Neuronal stem cell (in vitro differentiated cells): ENCODE measurements around the gene ALKBH3.

Source experiments
- DNase-seq: peaks from one replicate; pipeline ENCODE4 v3.0.0-alpha.2; 2013; ENCODE audit warnings: low spot score
- H2AFZ ChIP-seq: one replicate; pipeline ENCODE4 v1.6.1; 2013; ENCODE audit warnings: mild to moderate bottlenecking, low read length, inconsistent platforms
- H2AK5ac ChIP-seq: 2 replicates; pipeline ENCODE4 v1.6.1; 2013; ENCODE audit warnings: low read depth, mild to moderate bottlenecking, inconsistent platforms, low read length, moderate library complexity, mixed read lengths
- H2BK120ac ChIP-seq: 2 replicates; pipeline ENCODE4 v1.6.1; 2013; ENCODE audit warnings: low read depth, mild to moderate bottlenecking, inconsistent platforms, low read length, moderate library complexity, mixed read lengths
- H2BK12ac ChIP-seq: one replicate; pipeline ENCODE4 v1.6.1; 2013; ENCODE audit warnings: low read length, inconsistent platforms
- H2BK15ac ChIP-seq: 2 replicates; pipeline ENCODE4 v1.6.1; 2013; ENCODE audit warnings: mild to moderate bottlenecking, low read length, inconsistent platforms, mixed read lengths
- H2BK5ac ChIP-seq: one replicate; pipeline ENCODE4 v1.6.1; 2013; ENCODE audit warnings: inconsistent platforms, mild to moderate bottlenecking, low read length, moderate library complexity
- H3K14ac ChIP-seq: one replicate; pipeline ENCODE4 v1.6.1; 2013; ENCODE audit warnings: low read length, inconsistent platforms
- H3K18ac ChIP-seq: 2 replicates; pipeline ENCODE4 v1.6.1; 2013; ENCODE audit warnings: low read length, inconsistent platforms
- H3K23ac ChIP-seq: 2 replicates; pipeline ENCODE4 v1.6.1; 2013; ENCODE audit warnings: low read depth, mild to moderate bottlenecking, mixed read lengths, low read length, inconsistent platforms; ENCODE audit not compliant: poor library complexity
- H3K27ac ChIP-seq: replicated peaks from 3 replicates; pipeline ENCODE4 v1.5.1; 2013; ENCODE audit warnings: low read length, inconsistent platforms
- H3K27me3 ChIP-seq, 3 experiments: 2 replicates each; pipeline ENCODE4 v1.6.1; 2013; ENCODE audit warnings: low read length in 3 of 3, mild to moderate bottlenecking in 2 of 3, inconsistent platforms in 1 of 3, low read depth in 1 of 3, mixed read lengths in 1 of 3, moderate library complexity in 1 of 3; ENCODE audit not compliant: control insufficient read depth in 3 of 3, insufficient read depth in 3 of 3
- H3K36me3 ChIP-seq, 2 donors: replicated peaks in 1 of 2; 2 replicates each; pipeline ENCODE4 v1.6.1; 2013; ENCODE audit warnings: low read length in 2 of 2; ENCODE audit not compliant: control insufficient read depth in 2 of 2, insufficient read depth in 2 of 2
- H3K4ac ChIP-seq: 2 replicates; pipeline ENCODE4 v1.6.1; 2013; ENCODE audit warnings: inconsistent platforms, mild to moderate bottlenecking, low read length, moderate library complexity
- H3K4me1 ChIP-seq, 2 donors: 1 replicate in 1 of 2; 2 replicates in 1 of 2; pipeline ENCODE4 v1.6.1; 2013; ENCODE audit warnings: low read length in 2 of 2, low read depth in 1 of 2; ENCODE audit not compliant: control insufficient read depth in 2 of 2, insufficient read depth in 1 of 2
- H3K4me2 ChIP-seq: one replicate; pipeline ENCODE4 v1.6.1; 2013; ENCODE audit warnings: mild to moderate bottlenecking, low read length, inconsistent platforms; ENCODE audit not compliant: insufficient read depth, poor library complexity, severe bottlenecking
- H3K4me3 ChIP-seq, 2 donors: 2 replicates each; pipeline ENCODE4 v1.5.1; 2013; ENCODE audit warnings: low read length in 2 of 2, mild to moderate bottlenecking in 2 of 2, inconsistent platforms in 1 of 2, moderate library complexity in 1 of 2
- H3K79me1 ChIP-seq: one replicate; pipeline ENCODE4 v1.6.1; 2013; ENCODE audit warnings: low read depth, mild to moderate bottlenecking, inconsistent platforms, low read length, moderate library complexity
- H3K9ac ChIP-seq: one replicate; pipeline ENCODE4 v1.6.1; 2013; ENCODE audit warnings: mild to moderate bottlenecking, low read depth, low read length, inconsistent platforms; ENCODE audit not compliant: poor library complexity
- H3K9me3 ChIP-seq, 2 donors: replicated peaks in 1 of 2; 2 replicates each; pipeline versions ENCODE3 to v1.6.1; 2013; ENCODE audit warnings: low read length in 2 of 2, mild to moderate bottlenecking in 2 of 2, inconsistent platforms in 1 of 2, low read depth in 1 of 2, mixed read lengths in 1 of 2, moderate library complexity in 1 of 2; ENCODE audit not compliant: control insufficient read depth in 2 of 2, insufficient read depth in 1 of 2
- H4K8ac ChIP-seq: one replicate; pipeline ENCODE4 v1.6.1; 2013; ENCODE audit warnings: low read depth, mild to moderate bottlenecking, inconsistent platforms, low read length, moderate library complexity
- H4K91ac ChIP-seq: one replicate; pipeline ENCODE4 v1.6.1; 2013; ENCODE audit warnings: low read length, low read depth, mild to moderate bottlenecking, inconsistent platforms; ENCODE audit not compliant: poor library complexity
- whole genome bisulfite sequencing, 2 donors: extraction: QIAGEN DNeasy Blood & Tissue Kit; methylation state at CpG; one replicate each; pipeline ENCODE4 v1.1.7; 2013; ENCODE audit warnings: missing lambda C conversion rate in 2 of 2, mixed read lengths in 1 of 2; ENCODE audit not compliant: insufficient read length in 2 of 2, insufficient replicate concordance in 1 of 2; ENCODE audit errors: extremely low coverage in 2 of 2; 5-methylcytosine and 5-hydroxymethylcytosine counted together

Gene ALKBH3

GRCh38 chr11:43898574-43898973, 17.9 kb downstream of the ALKBH3 start:
- H3K36me3 ChIP-seq = peaks cover 17 to 96% of the 10 kb centered on the region in 2 donors
- WGBS, 2 donors = no CpG with 5 or more reads among the region's 7 CpGs
- H3K18ac ChIP-seq = no peak overlapping the region
- no peak overlapping the region for H3K9ac ChIP-seq
- no peak overlapping the region for H2BK120ac ChIP-seq
- H2BK5ac ChIP-seq = no peak overlapping the region
- H3K79me1 ChIP-seq = no peaks in the 10 kb centered on the region
- no peak overlapping the region for H3K4me3 ChIP-seq
- H2AFZ ChIP-seq = no peak overlapping the region
- H3K14ac ChIP-seq = no peak overlapping the region
- peaks cover 0 to 5% of the 10 kb centered on the region in 2 donors for H3K9me3 ChIP-seq
- no peak overlapping the region for H2BK12ac ChIP-seq
- H2AK5ac ChIP-seq = no peak overlapping the region
- H4K91ac ChIP-seq = no peak overlapping the region
- H2BK15ac ChIP-seq = no peak overlapping the region
- H4K8ac ChIP-seq = no peak overlapping the region
- H3K4me2 ChIP-seq = no peak overlapping the region
- H3K23ac ChIP-seq = no peak overlapping the region
- no peak for DNase-seq
- H3K4ac ChIP-seq = no peak overlapping the region
- H3K4me1 ChIP-seq = no peaks in the 10 kb centered on the region
- H3K27ac ChIP-seq = no peak overlapping the region
- H3K27me3 ChIP-seq = no peaks in the 10 kb centered on the region

DNA sequence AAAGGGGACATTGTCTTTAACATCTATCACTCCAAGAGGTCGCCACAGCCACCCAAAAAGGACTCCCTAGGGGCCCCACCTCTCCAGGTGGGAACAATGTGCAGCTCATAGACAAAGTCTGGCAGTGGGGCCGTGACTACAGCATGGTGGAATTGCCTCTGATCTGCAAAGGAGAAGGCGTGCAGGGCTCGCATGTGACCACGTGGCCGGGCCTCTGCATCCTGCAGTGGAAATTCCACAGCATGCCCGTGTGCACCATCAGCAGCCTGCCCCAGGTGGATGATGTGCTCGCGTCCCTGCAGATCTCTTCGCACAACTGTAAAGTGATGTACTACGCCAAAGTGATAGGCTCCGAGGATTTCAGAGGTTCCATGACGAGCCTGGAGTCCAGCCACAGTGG, 18.5 kb downstream of the ALKBH3 start:
- no peak overlapping the region for H4K8ac ChIP-seq
- H2BK5ac ChIP-seq = no peak overlapping the region
- H3K4me3 ChIP-seq = no peak overlapping the region
- H3K9me3 ChIP-seq = peaks cover 0 to 5% of the 10 kb centered on the region in 2 donors
- H3K9ac ChIP-seq = no peak overlapping the region
- no peak overlapping the region for H2BK15ac ChIP-seq
- no peak overlapping the region for H2BK120ac ChIP-seq
- H3K4me1 ChIP-seq = no peaks in the 10 kb centered on the region
- no peak overlapping the region for H3K4me2 ChIP-seq
- no peak overlapping the region for H3K4ac ChIP-seq
- no peak overlapping the region for H2AK5ac ChIP-seq
- H3K14ac ChIP-seq = no peak overlapping the region
- no peak for DNase-seq
- H3K18ac ChIP-seq = no peak overlapping the region
- H4K91ac ChIP-seq = no peak overlapping the region
- no CpG with 5 or more reads among the region's 13 CpGs for WGBS, 2 donors
- no peak overlapping the region for H2BK12ac ChIP-seq
- H3K23ac ChIP-seq = no peak overlapping the region
- H2AFZ ChIP-seq = no peak overlapping the region
- no peaks in the 10 kb centered on the region for H3K27me3 ChIP-seq
- H3K79me1 ChIP-seq = no peaks in the 10 kb centered on the region
- no peak overlapping the region for H3K27ac ChIP-seq
- H3K36me3 ChIP-seq = peaks cover 18 to 96% of the 10 kb centered on the region in 2 donors

DNA sequence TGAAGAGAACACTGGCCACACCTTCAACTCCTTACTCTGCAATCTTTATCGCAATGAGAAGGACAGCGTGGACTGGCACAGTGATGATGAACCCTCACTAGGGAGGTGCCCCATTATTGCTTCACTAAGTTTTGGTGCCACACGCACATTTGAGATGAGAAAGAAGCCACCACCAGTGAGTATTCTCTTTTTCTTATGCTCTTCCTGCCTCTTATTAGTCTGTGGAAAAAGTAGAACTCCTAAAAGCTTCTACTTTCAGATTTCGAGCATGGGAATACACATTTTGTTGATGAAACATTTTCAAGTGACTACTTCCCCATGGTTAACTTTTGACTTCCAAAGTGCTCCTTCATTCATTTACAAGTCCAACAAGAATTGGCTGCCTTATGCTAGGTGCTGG, 20.9 kb downstream of the ALKBH3 start:
- Histone ChIP-seq H2BK120ac (no peak overlapping the region), H4K91ac (no peak overlapping the region), H3K14ac (no peak overlapping the region), H3K4me3 (no peak overlapping the region), H3K79me1 (no peaks in the 10 kb centered on the region), H3K9ac (no peak overlapping the region), H3K18ac (no peak overlapping the region), H2AFZ (no peak overlapping the region), H4K8ac (no peak overlapping the region), H3K4me2 (no peak overlapping the region), H2BK12ac (no peak overlapping the region), H3K23ac (no peak overlapping the region), H3K27me3 (no peaks in the 10 kb centered on the region), H2BK15ac (no peak overlapping the region), H3K36me3 (peaks cover 18 to 74% of the 10 kb centered on the region in 2 donors), H2BK5ac (no peak overlapping the region), H3K9me3 (peaks cover 0 to 5% of the 10 kb centered on the region in 2 donors), H3K27ac (no peak overlapping the region), H2AK5ac (no peak overlapping the region), H3K4me1 (peaks cover 2 to 14% of the 10 kb centered on the region in 2 donors), H3K4ac (no peak overlapping the region)
- WGBS, 2 donors = no CpG with 5 or more reads among the region's 4 CpGs
- no peak for DNase-seq

GRCh38 chr11:43903078-43903477, 22.4 kb downstream of the ALKBH3 start:
- H3K27ac ChIP-seq = no peak overlapping the region
- H2BK15ac ChIP-seq = no peak overlapping the region
- no peak for DNase-seq
- no peak overlapping the region for H2AK5ac ChIP-seq
- no peak overlapping the region for H4K91ac ChIP-seq
- H3K14ac ChIP-seq = no peak overlapping the region
- no peaks in the 10 kb centered on the region for H3K79me1 ChIP-seq
- H3K18ac ChIP-seq = no peak overlapping the region
- H3K4me3 ChIP-seq = no peak overlapping the region
- H3K27me3 ChIP-seq = no peaks in the 10 kb centered on the region
- H2BK120ac ChIP-seq = no peak overlapping the region
- H4K8ac ChIP-seq = no peak overlapping the region
- no peak overlapping the region for H2BK12ac ChIP-seq
- H3K23ac ChIP-seq = no peak overlapping the region
- H3K4me2 ChIP-seq = no peak overlapping the region
- H2BK5ac ChIP-seq = no peak overlapping the region
- no peak overlapping the region for H3K9ac ChIP-seq
- peaks cover 2 to 14% of the 10 kb centered on the region in 2 donors for H3K4me1 ChIP-seq
- no CpG with 5 or more reads among the region's 2 CpGs for WGBS, 2 donors
- peaks cover 0 to 5% of the 10 kb centered on the region in 2 donors for H3K9me3 ChIP-seq
- H2AFZ ChIP-seq = no peak overlapping the region
- no peak overlapping the region for H3K4ac ChIP-seq
- H3K36me3 ChIP-seq = peaks cover 13 to 64% of the 10 kb centered on the region in 2 donors
